GM18909 (cell line): Measurements from ENCODE around the gene SLC14A1.
"Not testable (repeated sequence)": the region's sequence is repeated elsewhere in the genome, so short reads cannot be mapped to it uniquely, and the experiment has no call there.

ENCODE experiments used
- ATAC-seq: cut with Tn5 transposase; IDR thresholded peaks from one replicate; pipeline ENCODE4 v1.9.1; 2021; ENCODE audit warnings: mild to moderate bottlenecking; ENCODE audit not compliant: unreplicated experiment, poor library complexity

SLC14A1 gene

DNA sequence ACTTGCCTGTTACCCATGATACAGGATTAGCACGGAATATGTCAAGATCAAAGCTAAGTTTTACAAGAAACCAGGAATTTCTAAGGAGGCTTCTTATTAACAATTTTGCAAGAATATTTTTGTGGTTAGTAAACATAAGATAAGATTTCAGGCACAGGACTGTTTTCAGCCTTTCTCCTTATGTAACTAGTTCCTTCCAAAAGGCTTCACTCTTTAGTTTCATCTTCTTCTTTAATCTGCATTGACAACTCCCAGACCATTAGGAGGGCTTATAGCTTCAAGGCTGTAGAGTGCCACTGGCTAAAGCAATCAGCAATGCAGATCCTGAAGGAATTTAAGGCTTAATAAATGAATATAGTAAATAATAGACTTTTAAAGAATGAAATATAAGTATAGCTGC is 29.3 kb downstream of the SLC14A1 start:
- no peak for ATAC-seq

DNA sequence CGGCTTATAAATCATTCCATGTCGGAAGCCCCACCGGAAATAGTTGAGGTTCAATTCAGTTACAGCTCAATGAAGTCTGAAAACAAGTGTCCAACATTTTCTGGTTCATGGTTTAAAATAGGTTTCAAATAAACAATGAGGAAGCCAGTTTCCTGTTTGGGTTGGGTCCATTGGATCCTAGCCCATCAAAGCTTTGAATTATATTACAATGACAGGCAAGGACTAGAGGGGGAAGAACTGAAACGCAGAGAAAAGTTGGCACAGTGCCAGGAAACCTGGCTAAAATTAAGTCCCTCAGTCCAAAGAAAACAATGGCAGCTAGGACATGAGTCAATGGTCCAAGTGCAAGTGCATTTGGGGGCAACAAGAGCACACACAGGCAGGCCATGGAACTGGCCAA is 32.0 kb downstream of the SLC14A1 start:
- ATAC-seq = no peak

DNA sequence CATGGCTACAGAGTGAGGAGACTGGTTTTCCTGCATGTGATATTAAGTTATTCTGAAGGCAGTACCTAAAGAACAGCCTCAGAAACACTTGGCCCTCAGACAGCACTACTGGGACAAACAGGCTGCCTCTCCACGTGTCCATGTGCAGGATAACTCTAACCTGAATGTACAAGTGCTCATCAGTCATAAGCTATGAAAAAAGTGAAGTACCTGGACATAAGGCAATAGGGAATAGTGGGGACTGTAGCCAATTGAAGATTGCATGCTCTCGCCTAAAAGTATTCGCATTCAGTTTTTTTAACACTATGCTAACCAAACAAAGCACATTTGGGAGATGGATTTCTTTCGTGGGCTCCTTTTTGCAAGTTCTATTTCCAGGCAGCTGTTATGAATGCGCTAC is 33.0 kb downstream of the SLC14A1 start:
- ATAC-seq = no peak

DNA sequence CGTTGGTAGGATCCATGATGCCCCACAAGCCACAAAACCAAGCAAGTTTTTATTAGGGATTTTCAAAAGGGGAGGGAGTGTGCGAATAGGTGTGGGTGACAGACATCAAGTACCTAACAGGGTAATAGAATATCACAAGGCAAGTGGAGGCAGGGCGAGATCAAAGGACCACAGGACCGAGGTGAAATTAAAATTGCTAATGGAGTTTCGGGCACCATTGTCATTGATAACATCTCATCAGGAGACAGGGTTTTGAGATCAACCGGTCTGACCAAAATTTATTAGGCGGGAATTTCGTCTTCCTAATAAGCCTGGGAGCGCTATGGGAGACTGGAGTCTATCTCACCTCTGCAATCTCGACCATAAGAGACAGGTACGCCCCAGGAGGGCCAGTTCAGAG is 33.7 kb downstream of the SLC14A1 start:
- not testable (repeated sequence) for ATAC-seq

DNA sequence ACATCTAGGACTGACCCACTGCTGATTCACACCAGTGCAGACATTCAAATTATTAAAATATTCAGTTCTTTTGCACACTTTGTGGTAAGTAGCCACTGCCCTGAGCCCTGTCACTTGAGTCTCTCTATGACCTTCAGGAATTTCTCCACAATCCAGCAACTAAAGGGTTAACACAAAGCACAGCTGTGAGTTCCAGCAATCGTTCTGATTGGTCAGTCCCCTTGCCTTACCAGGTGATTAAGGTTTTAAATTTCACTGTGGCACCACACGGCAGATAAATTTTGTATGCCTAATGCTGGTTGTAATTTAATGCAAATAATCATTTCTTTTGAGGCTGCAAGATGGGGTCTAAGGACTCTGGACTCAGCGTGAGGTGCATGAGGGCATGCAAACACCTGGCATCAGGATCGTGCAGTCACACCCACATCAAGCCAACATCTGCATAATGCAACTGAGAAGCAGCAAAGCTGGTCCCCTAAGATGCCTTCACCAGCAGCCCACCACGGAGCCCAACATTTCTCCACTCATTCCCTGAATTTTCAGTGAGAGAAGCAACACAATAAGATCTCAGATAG is 36.6 kb downstream of the SLC14A1 start:
- no peak for ATAC-seq

DNA sequence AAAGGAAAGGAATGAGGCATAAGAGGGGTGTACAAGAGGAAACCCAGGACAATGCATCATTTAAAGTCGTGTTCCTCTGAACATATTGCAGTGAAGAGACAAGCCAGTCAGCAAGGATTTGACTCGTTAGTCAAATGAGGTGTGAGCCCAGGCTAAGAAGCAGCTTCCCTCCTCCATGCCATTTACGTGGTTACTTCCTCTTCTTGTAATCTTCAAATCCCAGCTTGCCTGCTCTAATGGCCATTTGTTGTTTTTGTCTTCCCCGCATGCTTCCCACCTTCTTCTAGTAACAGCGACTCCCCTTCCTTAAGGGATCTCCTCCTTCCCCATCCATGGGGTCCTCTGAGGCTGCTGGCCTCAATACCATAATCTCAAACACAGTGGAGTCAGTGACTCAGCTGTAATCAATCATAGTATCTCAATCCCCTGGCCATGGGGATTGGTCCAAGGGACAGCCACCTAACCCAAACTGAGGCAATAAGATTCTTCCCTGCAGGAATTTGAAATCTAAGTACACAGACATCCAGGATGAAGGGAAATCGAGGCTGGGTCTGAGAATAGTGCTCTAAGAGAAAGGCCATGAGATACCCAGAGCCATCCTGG is 37.6 kb downstream of the SLC14A1 start:
- no peak for ATAC-seq

DNA sequence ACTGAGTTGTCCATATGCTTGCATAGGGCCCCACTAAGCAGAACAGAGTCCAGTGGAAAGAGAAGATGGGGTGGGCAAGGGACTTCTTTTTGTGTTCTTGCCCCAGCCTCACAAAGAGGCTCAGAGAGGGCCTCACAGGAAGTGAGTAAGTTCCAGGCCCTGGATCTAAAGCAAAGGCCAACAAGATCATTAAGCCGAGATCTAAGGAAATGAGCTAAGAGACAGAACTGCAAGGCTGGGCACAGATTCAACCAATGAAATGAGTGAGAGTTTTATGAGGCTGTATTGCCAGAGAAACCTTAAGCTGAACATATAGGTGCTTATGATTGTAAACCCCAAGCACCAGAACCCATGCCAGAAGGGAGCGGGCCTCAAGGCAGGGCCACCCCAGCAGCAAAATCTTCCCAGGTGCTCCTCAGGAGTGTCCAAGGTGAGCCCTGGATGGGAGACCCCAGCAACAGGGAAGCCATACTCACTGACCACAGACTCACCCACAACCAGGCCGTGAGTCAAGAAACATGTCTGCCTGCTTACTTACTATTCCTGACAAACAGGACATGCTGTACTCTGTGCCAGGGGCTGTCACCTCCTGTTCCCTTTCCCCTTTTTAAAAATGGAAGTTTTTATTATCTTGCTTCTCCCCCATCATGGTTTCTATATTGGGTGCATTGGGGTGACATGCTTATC is 40.2 kb downstream of the SLC14A1 start:
- no peak for ATAC-seq

DNA sequence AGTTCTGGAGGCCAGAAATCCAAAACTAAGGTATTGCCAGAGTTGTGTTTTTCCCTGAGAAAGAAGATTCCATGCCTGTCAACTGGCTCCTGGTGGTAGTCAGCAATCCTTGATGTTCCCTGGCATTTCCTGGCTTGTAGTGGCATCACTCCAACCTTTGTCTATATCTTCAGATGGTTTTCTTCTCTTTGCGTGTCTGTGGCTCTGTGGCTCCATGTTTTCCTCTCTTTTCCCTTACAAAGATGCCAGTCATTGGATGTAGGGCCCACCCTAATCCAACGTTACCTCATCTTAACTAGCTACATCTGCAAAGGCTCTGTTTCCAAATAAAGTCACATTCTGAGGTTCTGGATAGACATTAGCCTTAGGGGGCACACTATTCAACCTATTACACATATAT is 41.8 kb downstream of the SLC14A1 start:
- no peak for ATAC-seq

DNA sequence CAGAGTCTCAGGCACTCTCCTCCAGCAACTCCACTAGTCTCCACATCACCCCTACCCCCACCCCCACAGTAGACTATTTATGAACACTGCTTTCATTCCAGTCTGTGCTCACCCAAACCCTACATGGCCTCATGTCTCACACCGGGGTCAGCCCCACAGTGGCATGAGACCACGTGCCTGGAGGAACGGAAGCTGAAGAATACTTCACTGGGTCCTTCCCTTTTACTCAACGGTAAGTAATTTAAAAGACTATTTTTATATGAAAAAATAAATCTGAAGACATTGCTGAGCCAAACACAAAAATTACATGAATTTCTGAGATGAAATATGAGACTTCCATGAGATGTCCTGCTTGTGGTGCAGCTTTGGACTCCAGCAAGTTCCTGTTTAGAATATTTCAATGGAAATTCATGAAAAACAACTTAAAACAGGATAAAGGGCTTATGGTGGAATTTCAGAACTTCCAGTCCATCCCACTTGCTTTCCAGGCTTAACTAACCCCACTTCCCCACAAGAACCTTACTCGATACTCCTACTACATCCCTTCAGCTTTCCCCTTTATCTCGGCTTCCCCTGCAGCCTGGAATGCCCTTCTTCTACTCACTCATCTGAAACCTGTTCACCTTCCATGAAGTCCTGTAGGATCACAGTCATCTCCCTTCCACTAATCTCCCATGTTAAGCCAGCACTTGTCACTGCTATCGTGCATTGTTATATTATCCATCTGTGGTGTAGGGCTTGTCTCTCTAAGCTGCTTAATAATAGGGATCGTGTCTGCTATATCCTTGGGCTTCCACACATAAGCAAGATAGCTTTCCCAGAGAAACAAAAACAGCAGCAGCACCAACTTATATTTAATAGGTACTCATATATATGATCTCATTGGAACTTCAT is 47.9 kb downstream of the SLC14A1 start:
- no peak for ATAC-seq

DNA sequence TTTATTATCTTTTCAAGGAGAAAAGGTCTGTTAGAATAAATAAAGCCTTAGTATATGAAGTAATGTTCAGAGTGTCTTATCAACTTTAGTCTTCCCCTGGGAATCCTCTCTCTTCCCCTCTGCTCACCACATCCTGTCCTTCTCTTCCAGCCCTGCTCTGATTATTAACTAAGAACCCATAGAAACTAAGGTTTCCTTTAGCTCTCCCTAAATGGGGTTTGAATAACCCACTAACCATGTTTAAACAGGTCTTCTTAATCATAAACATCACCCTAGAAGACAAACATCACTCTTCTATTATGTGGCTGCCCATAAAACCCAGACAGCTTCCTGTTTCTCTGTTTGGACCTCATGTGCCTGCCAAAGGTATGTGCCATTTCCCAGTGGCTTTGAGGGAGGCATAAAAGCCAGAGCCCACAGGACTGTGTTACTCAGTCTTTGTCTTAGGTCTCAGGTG is 50.1 kb downstream of the SLC14A1 start:
- ATAC-seq = peak; percentile 69

DNA sequence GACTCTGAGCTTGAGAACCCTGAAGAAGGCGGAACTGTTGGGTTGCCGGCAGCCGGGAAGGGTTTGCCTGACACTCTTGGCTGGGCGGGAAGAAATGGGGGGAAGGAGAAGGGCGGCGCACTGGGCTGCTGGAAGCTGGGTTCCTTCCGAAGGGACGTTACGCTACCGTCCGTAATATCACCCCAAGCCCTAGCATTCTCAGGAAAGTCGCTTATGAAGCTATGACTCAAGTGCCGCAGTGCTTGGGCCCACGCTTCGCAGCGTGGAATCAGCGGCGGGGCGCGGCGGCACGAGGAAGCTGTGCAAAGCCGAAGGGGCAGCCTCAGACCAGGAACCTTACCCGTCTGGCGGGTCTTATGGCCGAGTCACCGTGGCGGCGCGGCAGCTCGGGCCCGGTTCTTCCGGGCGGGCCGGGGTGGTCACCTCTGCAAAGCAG is 51.3 kb downstream of the SLC14A1 start:
- peak; percentile 66 for ATAC-seq

DNA sequence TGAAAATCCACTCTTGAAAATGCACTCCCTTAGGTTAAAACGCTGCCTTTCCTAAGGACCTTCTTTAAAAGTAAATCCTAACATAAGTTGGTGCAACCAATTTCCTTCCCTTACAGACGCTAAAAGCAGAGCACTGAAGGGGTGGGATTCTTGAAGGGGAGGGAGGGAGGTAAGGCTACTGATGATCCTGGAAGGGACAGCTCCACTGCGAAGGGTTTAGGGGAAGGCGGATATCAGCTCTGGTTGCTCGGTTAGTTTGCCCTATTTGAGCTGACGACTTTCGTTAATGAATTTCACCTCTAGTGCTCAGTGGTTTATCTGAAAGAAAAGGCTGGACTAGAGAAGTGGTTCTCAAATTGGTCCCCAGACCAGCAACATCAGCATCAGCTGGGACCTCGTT is 51.8 kb downstream of the SLC14A1 start:
- ATAC-seq = no peak

DNA sequence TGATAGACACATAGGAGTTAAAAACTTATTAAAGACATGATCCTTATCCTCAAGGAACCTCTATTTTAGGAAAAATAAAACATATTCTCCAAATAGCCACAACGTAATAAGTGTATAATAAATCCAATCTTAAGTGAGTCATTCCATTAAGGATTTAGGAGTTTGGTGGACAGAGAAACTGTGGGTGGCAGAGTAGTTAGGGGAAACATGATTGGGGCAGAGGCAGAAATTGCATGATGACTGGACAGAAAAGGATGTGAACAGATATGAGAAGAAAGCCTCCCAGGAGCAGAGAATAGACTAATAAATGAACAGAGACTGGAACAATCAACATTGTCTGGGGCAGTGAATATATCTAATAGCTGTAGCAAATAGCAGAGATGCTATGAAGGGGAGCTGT is 53.4 kb downstream of the SLC14A1 start:
- ATAC-seq = no peak

DNA sequence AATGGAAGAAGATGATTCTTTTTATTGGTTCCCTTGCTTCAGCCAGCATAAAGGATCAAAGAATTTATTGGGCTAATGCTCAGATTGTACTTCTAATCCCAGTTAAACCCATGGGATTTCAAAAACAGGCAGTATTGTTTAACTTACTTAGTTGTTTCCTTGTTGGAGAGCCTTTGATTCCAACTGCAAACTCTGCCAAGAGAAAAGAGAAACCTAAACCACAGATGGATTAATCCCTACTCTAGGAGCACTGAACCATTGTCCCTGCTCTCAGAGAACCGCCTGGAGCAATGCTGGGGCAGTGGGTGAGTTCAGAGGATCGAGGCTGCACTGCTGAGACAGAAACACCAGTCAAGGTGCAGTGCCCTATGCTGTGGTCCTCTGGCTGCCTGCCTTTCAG is 56.6 kb downstream of the SLC14A1 start:
- ATAC-seq = no peak

DNA sequence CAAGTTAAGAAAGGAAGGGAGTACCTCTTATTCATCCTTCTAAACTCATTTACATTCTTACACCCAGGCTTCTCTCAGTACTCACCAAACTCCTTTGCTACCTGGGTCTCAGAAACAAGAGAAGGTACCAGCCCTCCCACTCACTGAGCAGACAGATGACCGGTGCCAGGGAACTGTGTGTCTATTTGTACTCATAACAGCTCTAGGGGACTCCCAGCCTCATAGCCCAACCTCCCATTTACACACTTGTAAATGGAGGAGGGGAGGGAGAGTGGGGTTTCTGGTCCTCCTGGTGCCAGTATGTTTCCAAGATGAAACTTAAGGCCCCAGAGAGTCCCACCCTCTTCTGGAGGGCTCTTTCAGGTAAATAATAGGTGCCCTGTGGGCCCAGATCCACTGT is 58.7 kb downstream of the SLC14A1 start:
- peak; percentile 54 for ATAC-seq

DNA sequence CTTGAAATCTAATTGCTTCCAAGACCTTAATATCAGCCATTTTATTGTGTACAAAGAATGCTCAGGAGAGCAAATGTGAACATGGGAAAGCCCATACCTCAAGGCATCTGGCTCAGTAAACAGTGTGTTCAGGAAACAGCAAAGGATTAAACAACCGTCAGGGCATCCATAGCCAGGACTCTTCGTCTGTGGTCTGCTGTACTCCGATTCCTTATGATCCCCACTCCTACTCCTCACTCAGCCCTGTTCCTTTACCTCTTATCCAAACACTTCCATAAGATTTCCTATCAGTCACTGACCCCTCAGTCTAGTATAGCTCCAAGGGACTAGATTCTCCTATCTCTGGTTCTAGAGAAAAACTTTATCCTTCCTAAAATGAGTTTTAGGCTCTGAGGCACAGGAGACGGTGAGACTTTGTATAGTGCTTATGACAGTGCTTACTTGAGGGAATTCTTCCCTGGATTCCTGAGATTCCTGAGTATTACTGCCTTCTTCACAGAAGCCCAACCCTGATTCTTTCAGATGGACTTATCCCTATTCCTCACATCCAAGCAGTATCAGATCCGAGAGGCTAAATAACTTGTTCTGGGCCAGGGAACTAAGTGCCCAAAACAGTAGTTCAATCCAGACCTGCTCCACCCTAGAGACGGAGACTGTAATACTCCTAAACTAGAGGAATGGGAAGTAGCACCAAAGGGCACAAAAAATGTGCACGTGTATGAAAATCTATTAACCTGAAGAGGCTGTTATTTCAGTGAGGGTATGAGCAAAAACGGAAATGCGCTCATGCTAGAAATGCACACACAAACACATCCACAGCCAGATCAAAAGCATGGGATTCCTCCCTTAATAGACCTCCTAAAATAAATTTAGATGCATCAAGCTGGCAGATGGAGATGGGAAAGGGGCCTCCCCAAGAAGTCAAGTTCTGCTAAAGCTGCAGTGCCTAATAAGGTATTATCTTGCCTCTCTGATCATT is 59.4 kb downstream of the SLC14A1 start:
- ATAC-seq = no peak

DNA sequence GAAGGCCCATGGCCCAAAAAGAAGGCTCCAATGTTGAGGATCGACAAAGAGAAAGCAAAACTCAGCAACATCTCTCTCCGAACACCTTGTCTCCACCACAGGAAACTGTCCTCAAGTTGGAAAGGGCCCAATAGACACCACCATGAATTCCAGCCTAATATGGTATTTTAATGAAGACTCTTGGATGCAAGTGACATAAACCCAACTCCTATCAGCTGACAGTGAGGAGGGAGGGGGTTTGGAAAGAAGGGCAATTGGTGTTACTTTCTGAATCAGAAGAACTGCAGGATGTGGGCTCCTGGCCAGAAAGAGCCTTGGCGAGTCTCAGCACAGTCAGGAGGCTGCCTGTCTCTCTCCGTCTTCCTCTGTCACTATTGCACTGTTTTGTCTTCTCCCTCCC is 61.2 kb downstream of the SLC14A1 start:
- no peak for ATAC-seq

DNA sequence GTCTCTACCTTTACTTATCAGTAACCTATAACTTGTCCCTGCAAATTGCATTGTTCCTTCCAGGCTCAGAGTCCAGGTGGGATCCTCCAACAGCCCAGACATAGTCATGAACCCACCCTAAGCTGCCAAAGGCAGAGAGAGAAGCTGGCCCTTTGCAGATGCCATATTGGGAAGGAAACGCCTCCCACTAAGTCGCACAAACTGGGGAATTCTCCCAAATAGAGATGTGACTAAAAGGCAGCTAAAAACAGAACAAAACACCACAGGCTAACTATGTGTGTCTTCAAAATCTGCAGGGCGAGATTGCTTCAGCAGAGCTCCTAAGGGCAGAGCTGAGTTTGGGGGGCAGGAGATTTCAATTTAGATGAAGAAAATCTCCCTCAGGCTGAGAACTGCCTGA is 63.0 kb downstream of the SLC14A1 start:
- no peak for ATAC-seq

DNA sequence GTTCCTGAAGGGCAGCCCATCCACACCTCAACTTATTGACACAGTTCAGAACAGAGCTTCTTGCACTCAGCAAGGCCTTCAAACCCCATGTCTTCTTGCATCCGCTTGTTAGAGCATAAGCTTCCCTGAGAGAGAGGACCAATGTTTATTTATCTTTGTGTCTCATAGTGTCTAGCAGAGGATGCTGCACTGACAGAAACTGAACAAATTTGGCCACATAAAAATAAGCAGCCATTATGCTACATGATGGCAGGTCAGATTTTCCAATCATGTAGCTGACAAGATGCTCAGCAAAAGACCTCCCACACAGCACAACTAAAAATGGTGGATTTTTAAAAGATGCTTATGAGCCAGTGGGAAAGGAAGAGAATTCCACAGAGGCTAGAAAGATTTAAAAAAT is 63.4 kb downstream of the SLC14A1 start:
- no peak for ATAC-seq

DNA sequence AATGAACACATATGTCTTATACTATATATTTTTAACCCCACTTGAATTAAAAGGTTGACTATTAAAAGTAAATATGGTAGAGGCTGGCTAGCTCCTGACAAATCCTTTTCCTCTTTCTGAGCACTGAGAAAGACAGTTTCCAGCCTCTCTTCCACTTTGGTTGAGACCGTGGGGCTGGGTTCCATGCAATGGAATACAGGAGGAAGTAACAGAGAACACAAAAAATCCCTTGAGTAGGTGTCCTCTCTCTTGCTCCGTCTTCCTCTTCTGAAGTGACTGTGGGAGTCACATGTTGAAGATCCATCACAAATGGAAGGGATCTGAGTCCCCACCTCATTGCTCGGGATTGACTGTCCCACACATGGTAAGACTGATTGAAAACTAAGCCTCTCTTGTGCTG is 64.9 kb downstream of the SLC14A1 start:
- no peak for ATAC-seq
